Myocyte (in vitro differentiated cells): ENCODE results near the gene GOLGA8R. TPM values are rescaled to one million over a fixed set of nuclear protein-coding genes. Genes with fewer than 3 reads are reported as not detected.
"Not testable (repeated sequence)": the region's sequence is repeated elsewhere in the genome, so short reads cannot be mapped to it uniquely, and the experiment has no call there.

Source experiments
- DNase-seq: peaks from one replicate; pipeline ENCODE4 v3.0.0-alpha.2; 2012; ENCODE audit warnings: low read depth
- polyA plus RNA-seq: library from polyadenylated mRNA; unstranded; fragments of >200 nt; gene quantifications from one replicate; pipeline ENCODE4 v1.2.1, GENCODE V29; 2012; ENCODE audit warnings: missing spikeins
- total RNA-seq: library from RNA; depleted of rRNA; stranded (reverse); fragments of >200 nt; gene quantifications from 2 replicates; pipeline ENCODE4 v1.2.3, GENCODE V29; 2014

The GOLGA8R gene, protein sequence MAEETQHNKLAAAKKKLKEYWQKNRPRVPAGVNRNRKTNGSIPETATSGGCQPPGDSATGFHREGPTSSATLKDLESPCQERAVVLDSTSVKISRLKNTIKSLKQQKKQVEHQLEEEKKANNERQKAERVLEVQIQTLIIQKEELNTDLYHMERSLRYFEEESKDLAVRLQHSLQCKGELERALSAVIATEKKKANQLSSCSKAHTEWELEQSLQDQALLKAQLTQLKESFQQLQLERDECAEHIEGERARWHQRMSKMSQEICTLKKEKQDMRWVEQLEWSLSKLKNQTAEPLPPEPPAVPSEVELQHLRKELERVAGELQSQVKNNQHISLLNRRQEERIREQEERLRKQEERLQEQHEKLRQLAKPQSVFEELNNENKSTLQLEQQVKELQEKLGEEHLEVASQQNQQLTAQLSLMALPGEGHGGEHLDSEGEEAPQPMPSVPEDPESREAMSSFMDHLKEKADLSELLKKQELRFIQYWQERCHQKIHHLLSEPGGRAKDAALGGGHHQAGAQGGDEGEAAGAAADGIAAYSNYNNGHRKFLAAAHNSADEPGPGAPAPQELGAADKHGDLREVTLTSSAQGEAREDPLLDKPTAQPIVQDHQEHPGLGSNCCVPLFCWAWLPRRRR
- 1.4 and 3.3 TPM in 2 replicates for total RNA-seq
- polyA plus RNA-seq = 8.3 TPM

GRCh38 chr15:30414160-30414559 lies at the start of gene GOLGA8R:
GOLGA8R (minus strand) TSS chr15:30414260; CDS start chr15:30414162, 98 bp downstream.
- DNase-seq = not testable (repeated sequence)

DNA sequence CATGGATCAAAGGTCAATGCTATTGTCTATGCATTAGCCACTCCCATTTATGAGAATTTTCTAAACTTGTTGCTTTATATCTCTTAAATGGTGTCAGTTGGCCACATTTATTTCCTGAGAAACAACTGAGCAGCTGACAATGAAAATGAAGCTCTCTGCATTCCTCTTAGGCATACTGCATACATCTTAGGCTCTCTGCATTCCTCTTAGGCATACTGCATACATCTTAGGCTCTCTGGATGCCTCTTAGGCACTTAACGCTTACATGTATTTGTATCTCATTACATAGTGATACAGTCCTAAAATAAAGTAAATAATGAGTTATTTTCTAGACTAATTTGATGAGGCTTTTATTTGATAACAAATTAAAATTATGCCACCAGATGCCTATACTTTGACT lies 49.8 kb upstream of the GOLGA8R start:
- DNase-seq = not testable (repeated sequence)

DNA sequence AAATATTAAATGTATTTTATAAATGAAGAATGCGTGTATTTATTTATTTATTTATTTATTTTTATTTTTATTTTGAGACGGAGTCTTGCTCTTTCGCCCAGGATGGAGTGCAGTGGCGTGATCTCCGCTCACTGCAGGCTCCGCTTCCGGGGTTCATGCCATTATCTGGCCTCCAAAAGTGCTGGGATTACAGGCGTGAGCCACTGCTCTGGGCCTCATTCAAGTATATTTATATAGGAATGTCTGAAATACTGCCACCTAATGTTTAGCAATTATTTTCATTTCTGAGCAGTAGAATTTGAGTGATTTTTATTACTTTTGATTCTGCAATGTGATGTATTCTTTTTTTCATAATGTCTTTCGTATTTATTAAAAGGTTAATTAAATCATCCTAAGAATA lies 48.1 kb upstream of the GOLGA8R start:
- not testable (repeated sequence) for DNase-seq

DNA sequence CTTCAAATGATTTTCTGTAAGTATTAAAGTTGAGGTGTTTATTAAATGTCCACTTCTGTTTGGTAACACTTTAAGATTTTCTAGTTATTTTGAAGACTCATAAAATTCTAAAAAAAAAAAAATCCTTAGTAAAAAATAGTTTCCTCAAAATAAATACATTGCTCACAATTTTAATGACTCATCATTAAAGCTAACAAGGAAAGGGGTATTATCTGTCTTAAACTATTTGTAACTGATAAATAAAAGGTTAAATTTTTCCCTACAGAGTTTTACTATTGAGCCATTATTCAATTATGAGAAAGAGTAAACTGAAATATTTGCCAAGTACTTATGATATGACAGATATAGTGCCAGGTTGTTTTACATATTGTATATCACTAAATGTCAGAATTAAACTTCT lies 38.6 kb upstream of the GOLGA8R start:
- not testable (repeated sequence) for DNase-seq

GRCh38 chr15:30438348-30438747 lies 24.3 kb upstream of the GOLGA8R start:
- not testable (repeated sequence) for DNase-seq

DNA sequence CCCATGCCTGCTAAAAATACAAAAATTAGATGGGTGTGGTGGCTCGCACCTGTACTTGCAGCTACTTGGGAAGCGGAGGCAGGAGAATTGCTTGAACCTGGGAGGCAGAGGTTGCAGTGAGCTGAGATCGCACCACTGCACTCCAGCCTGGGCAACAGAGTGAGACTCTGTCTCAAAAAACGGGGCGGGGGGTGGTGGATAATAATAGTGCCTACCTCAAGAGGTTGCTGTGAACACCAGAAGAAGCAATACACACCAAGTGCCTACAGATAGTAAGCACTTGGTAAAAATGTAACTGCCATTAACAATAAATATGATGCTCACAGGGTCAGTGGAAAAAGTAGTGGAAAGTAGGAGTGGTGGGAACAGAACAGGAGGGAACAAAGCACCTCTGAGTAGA lies 21.8 kb upstream of the GOLGA8R start:
- DNase-seq = not testable (repeated sequence)

DNA sequence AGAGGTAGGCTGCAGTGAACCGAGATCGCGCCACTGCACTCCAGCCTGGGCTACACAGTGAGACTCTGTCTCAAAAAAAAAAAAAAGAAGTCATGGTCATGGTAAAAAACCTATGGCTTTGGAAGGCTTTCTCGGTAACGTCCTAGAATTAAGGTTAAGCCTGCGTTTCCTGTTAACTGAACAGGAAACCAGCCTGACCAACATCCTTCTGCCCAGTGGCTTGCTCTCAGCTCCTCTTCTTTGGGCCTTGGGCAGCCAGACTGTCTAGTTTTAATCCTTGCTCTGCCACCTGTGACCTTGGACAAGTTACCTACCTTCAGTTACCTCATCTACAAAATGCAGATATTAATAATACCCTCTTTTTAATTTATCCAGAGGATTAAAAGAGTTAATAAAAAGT lies 6.7 kb upstream of the GOLGA8R start:
- not testable (repeated sequence) for DNase-seq

GRCh38 chr15:30407636-30408035 lies 6.4 kb downstream of the GOLGA8R start:
- DNase-seq = not testable (repeated sequence)

DNA sequence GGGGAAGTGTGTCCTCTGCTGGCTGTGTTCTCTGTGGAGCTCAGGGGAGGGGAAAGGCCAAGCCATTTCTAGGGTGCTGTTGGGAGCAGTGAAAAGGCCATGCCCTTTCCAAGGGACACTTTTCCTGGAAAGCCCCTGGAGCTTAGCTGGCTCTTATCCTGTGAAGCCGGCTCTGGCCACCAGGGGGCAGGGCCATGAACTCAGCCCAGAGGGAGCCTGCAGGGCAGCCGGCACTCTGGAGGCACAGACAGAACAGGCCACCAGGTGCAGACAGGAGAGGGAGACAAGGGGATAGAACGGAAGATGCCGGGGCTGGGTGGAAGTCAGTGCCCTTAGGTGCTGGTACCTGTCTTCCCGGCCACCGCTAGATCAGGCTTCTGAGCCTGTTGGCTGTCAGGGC lies 15.1 kb downstream of the GOLGA8R start:
- DNase-seq = not testable (repeated sequence)

GRCh38 chr15:30393664-30393991 lies 20.4 kb downstream of the GOLGA8R start:
- DNase-seq = not testable (repeated sequence)

GRCh38 chr15:30392766-30393663 lies 21.0 kb downstream of the GOLGA8R start, which contains the start of gene CHRFAM7A:
CHRFAM7A (minus strand) TSS chr15:30393540; CDS start chr15:30383351, 10,189 bp downstream.
- not testable (repeated sequence) for DNase-seq

DNA sequence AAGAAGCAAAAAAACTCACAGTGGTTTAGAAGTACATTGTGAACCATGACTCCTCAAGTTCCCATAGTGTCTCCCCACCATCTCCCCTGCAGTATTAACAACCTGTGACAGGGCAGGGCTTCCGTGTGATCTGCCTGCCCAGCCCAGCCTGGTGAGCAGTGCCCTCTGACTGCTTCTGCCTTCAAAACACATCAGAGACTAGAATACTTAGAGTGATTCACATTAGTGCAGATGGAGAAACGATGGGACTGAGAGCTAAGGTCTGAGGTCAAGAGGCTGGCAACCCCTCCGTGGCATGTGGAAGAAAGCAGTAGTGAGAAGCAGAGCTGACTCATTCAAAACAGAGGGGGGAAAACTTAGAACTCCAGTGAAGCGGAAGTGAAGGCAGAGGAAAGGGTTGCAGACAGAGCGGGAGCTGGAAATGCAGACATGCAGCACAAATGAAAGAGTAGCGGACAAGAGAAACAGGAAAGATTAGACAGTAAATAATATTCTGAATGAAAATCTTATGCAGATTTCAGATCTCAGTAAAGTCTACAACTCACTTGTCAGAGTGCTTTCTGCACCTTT lies 27.7 kb downstream of the GOLGA8R start:
- DNase-seq = not testable (repeated sequence)

DNA sequence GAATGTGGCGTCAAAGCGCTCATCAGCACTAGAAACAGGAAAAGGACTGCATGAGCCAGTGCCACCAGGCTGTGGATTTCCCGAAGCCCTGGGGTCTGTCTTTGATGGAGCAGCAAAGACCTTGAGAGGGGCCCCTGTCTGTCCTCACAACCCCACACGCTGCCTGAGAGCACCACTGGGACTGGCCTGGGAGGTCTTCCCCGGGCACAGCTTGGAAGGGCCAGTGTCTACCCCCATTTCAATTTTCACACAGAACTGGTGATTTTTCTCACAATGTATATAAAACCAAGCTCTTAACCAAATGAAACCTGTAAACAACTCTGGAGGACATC lies 37.0 kb downstream of the GOLGA8R start:
- not testable (repeated sequence) for DNase-seq

DNA sequence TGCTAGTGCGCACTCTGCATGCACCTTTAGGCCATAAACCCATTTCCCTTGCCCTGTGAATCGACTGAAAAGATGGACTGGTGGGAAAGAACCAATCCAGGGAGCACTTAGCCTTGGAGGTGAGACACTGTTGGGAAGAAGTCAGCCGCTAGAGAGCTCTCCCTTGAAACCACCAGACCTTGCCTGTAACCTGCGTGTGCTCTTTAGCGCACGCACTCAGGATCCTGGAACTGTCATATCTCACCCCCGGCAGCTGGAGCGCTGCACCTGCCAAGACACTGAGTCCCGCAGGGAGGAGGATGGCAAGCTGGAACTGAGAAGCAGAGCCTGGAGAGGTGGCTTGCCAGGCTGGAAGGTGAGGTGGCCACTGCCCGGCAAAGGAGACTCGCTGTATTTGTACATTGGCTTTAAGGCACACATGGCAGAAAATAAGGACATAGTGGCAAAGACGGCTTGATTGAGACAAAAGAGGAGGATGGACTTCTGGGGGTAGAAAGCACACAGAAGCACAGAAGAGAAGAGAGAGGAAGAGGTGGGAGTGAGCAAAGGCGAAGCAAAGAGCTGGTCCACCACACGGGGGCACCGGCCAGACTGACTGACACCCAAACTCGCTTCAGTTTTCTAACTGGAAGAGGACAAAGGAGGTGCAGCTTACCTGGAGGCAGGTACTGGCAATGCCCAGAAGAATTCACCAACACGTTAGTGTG lies 37.5 kb downstream of the GOLGA8R start:
- DNase-seq = not testable (repeated sequence)

- not testable (repeated sequence) for DNase-seq
Observed at GRCh38 chr15:30375872-30376271, 38.2 kb downstream of the GOLGA8R start.

GRCh38 chr15:30374862-30375261 lies 39.2 kb downstream of the GOLGA8R start:
- not testable (repeated sequence) for DNase-seq

- DNase-seq = not testable (repeated sequence)
Observed at GRCh38 chr15:30368271-30368670, 45.8 kb downstream of the GOLGA8R start.

- DNase-seq = not testable (repeated sequence)
Observed at GRCh38 chr15:30367246-30367645, 46.8 kb downstream of the GOLGA8R start.

- DNase-seq = not testable (repeated sequence)
Observed at GRCh38 chr15:30361404-30361803, 52.7 kb downstream of the GOLGA8R start.

DNA sequence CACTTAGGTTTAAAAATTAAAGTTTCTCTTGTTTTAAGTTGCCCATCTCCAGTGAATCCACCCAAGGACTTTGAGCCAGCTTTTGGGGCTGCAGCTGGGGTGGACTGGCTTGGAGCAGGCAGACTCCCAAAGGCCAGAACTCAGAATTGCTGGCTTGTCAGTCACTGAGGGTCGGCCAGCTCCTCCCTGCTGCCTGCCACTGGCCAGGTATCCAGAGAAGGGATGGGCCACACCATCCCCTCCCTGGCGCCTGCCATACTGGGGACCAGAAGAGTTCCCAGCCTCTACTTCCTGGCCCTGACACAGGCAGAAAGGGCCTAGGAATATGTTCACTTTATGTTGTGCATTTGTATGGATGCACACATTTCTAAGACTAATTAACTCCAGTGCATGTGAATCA lies 53.1 kb downstream of the GOLGA8R start:
- not testable (repeated sequence) for DNase-seq
